GM10266 (cell line): ENCODE results near the gene AVPR2.

ENCODE experiments used
- DNase-seq: peaks from one replicate; pipeline ENCODE4 v3.0.0; 2012; ENCODE audit errors: extremely low spot score
- CTCF ChIP-seq: IDR thresholded peaks from 2 replicates; pipeline ENCODE4 v1.5.1; 2012; ENCODE audit warnings: mild to moderate bottlenecking, low read depth; ENCODE audit not compliant: control insufficient read depth, insufficient read depth; ENCODE audit errors: missing control alignments

AVPR2 gene

GRCh38 chrX:153954558-153955227 lies 50.2 kb downstream of the AVPR2 start:
- no peak for TF ChIP-seq CTCF
- no peak for DNase-seq

- no peak for TF ChIP-seq CTCF
- DNase-seq, result no peak
Measured at GRCh38 chrX:153955228-153955732, 50.8 kb downstream of the AVPR2 start.

DNA sequence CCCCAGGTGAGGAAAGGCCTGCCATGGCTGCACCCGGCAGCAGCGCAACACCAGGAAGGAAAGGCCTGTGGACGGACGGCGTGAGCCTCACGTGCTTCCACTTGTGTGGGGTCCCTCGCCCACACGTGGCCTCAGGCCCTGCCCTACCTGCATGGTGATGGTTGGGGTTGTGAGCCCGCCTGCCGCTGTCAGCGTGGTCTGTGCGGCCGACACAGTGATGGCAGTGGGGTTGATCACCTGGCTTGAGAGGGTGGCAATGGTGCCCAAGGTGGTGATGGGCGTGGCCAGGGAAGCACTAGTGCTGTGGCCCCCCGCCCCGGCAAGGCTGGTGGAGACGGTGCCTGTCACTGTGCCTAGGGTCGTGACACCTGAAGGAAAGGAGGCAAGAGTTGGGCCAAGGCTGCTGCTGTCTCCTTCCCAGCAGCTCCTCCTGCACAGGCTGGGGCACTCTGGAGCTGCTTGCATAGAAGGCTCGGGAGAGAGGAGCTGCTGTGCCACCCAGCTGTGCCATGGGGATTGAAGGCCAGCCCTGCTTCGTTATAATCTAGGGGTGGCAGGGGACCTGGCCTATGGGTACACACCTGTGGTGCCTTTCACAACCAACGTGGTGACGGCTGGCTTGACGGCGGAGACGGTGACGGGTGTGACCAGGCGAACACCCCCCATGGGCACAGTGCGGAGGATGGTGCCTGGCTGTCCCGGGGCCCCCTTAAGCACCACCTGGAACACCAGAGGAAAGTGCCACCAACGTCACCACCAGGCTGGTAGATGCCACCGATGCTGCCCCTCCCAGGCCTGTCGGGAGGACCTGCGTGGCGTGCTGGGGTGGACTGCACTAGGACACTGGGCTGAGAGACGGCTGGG lies 51.8 kb downstream of the AVPR2 start:
- TF ChIP-seq CTCF, result no peak
- no peak for DNase-seq
